GM23338 (cell line): ENCODE measurements around the gene TMEM158.

Experiments
- EZH2 ChIP-seq: fragments of 200-600 bp; sonication (generic); IDR thresholded peaks from one replicate; pipeline ENCODE4 v1.8.0; 2017; ENCODE audit warnings: antibody characterized with exemption, mild to moderate bottlenecking, low read depth; ENCODE audit not compliant: unreplicated experiment
- EZH2phosphoT487 ChIP-seq: fragments of 200-600 bp; sonication (generic); IDR thresholded peaks from one replicate; pipeline ENCODE4 v1.8.1; 2018; ENCODE audit warnings: antibody characterized with exemption; ENCODE audit not compliant: unreplicated experiment
- POLR2AphosphoS5 ChIP-seq: IDR thresholded peaks from 2 replicates; pipeline ENCODE4 v1.6.1; 2016; ENCODE audit warnings: antibody characterized with exemption, low read depth
- TF ChIP-seq, protein P1 (sequence below), 2 experiments: fragments of 200-600 bp in 1 of 2; sonication (generic) in 1 of 2; conservative IDR thresholded peaks; 2 replicates each; pipeline versions ENCODE4 v1.5.1 to v1.6.1; 2016 to 2017; ENCODE audit warnings: antibody characterized with exemption in 2 of 2, low read depth in 2 of 2, mild to moderate bottlenecking in 2 of 2, moderate library complexity in 1 of 2

GRCh38 chr3:45176912-45177311 lies 49.2 kb downstream of the TMEM158 start:
- TF ChIP-seq, protein P1, sequence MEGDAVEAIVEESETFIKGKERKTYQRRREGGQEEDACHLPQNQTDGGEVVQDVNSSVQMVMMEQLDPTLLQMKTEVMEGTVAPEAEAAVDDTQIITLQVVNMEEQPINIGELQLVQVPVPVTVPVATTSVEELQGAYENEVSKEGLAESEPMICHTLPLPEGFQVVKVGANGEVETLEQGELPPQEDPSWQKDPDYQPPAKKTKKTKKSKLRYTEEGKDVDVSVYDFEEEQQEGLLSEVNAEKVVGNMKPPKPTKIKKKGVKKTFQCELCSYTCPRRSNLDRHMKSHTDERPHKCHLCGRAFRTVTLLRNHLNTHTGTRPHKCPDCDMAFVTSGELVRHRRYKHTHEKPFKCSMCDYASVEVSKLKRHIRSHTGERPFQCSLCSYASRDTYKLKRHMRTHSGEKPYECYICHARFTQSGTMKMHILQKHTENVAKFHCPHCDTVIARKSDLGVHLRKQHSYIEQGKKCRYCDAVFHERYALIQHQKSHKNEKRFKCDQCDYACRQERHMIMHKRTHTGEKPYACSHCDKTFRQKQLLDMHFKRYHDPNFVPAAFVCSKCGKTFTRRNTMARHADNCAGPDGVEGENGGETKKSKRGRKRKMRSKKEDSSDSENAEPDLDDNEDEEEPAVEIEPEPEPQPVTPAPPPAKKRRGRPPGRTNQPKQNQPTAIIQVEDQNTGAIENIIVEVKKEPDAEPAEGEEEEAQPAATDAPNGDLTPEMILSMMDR (conservative IDR thresholded peaks at IDR 0.05; ENCODE audit: low read depth in 2 of 2): no peak
- TF ChIP-seq EZH2phosphoT487 (no peak), POLR2AphosphoS5 (no peak), EZH2 (no peak)
